Prostate gland (tissue), 2 donors: Measurements from ENCODE around the gene TXLNG.

Source experiments
- POLR2A ChIP-seq: fragments of 450-650 bp; IDR thresholded peaks from one replicate; pipeline ENCODE4 v1.6.1; 2016; ENCODE audit warnings: antibody characterized with exemption, mild to moderate bottlenecking
- TF ChIP-seq, protein P1 (sequence below), 4 experiments: fragments of 200-600 bp in 2 of 4; fragments of 450-650 bp in 2 of 4; sonication (generic) in 2 of 4; IDR thresholded peaks; 1 replicate in 3 of 4; 2 replicates in 1 of 4; pipeline ENCODE4 v1.5.1; 2016 to 2019; ENCODE audit warnings: antibody characterized with exemption in 4 of 4, mild to moderate bottlenecking in 2 of 4, moderate library complexity in 2 of 4

DNA sequence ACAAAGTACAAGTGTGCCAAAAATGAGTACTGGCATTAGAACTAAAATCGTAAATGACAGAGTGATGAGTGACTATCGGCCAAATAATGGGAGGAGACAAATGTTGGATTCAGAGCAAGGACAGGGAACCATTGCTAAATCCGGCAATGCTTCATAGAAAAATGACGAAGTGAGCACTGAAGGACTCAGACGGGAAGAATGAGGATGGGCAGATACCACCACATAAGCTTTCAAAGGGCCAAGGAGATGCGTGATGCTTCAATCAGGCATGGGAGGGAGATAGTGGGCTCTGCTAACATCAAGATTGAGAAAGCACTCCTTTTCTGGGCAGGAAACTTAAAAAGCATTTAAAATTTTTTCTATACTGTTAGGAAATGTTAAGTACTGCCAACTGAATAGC is 62.3 kb downstream of the TXLNG start:
- no peak for TF ChIP-seq POLR2A
- TF ChIP-seq, protein P1, sequence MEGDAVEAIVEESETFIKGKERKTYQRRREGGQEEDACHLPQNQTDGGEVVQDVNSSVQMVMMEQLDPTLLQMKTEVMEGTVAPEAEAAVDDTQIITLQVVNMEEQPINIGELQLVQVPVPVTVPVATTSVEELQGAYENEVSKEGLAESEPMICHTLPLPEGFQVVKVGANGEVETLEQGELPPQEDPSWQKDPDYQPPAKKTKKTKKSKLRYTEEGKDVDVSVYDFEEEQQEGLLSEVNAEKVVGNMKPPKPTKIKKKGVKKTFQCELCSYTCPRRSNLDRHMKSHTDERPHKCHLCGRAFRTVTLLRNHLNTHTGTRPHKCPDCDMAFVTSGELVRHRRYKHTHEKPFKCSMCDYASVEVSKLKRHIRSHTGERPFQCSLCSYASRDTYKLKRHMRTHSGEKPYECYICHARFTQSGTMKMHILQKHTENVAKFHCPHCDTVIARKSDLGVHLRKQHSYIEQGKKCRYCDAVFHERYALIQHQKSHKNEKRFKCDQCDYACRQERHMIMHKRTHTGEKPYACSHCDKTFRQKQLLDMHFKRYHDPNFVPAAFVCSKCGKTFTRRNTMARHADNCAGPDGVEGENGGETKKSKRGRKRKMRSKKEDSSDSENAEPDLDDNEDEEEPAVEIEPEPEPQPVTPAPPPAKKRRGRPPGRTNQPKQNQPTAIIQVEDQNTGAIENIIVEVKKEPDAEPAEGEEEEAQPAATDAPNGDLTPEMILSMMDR (IDR thresholded peaks at IDR 0.05) = no peak
